ENCODE data around the gene RERE. TPM values are rescaled to one million over a fixed set of nuclear protein-coding genes. Genes with fewer than 3 reads are reported as not detected.

RERE gene
- total RNA-seq, 1 donor from 2014 or later: 76.8 TPM

DNA sequence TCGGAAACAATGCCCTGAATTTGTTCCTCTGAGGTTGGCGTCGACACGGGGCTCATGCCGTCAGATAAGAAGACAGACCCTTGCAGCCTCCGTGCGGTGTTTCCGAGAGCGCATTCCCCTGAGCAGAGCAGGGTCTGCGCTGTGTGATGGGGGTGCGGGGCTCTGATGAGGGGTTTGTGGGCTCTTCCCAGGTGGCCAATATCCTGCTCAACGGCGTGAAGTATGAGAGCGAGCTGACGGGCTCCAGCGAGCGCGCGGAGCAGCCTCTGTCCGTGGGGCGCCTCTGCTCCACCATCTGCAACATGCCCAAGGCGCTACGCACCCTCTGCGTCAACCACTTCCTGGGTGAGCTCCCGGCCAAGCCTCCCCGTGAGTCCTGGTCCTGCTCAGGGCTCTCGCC, 482.2 kb downstream of the RERE start:
- no peak for DNase-seq (ENCODE audit: extremely low spot score, unreplicated experiment)
- H3K27ac Mint-ChIP-seq (ENCODE audit: unreplicated experiment): no peak overlapping the region
- no peak overlapping the region for H3K4me3 Mint-ChIP-seq (ENCODE audit: unreplicated experiment)
- H3K4me1 Mint-ChIP-seq (ENCODE audit: unreplicated experiment): no peaks in the 10 kb centered on the region
- H3K27me3 Mint-ChIP-seq (ENCODE audit: unreplicated experiment): no peaks in the 10 kb centered on the region
- TF ChIP-seq, protein P1, sequence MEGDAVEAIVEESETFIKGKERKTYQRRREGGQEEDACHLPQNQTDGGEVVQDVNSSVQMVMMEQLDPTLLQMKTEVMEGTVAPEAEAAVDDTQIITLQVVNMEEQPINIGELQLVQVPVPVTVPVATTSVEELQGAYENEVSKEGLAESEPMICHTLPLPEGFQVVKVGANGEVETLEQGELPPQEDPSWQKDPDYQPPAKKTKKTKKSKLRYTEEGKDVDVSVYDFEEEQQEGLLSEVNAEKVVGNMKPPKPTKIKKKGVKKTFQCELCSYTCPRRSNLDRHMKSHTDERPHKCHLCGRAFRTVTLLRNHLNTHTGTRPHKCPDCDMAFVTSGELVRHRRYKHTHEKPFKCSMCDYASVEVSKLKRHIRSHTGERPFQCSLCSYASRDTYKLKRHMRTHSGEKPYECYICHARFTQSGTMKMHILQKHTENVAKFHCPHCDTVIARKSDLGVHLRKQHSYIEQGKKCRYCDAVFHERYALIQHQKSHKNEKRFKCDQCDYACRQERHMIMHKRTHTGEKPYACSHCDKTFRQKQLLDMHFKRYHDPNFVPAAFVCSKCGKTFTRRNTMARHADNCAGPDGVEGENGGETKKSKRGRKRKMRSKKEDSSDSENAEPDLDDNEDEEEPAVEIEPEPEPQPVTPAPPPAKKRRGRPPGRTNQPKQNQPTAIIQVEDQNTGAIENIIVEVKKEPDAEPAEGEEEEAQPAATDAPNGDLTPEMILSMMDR (IDR thresholded peaks at IDR 0.05): no peak
- peaks cover 4% of the 10 kb centered on the region for H3K36me3 Mint-ChIP-seq (ENCODE audit: unreplicated experiment)
- peaks cover 3% of the 10 kb centered on the region for H3K9me3 Mint-ChIP-seq (ENCODE audit: unreplicated experiment)

DNA sequence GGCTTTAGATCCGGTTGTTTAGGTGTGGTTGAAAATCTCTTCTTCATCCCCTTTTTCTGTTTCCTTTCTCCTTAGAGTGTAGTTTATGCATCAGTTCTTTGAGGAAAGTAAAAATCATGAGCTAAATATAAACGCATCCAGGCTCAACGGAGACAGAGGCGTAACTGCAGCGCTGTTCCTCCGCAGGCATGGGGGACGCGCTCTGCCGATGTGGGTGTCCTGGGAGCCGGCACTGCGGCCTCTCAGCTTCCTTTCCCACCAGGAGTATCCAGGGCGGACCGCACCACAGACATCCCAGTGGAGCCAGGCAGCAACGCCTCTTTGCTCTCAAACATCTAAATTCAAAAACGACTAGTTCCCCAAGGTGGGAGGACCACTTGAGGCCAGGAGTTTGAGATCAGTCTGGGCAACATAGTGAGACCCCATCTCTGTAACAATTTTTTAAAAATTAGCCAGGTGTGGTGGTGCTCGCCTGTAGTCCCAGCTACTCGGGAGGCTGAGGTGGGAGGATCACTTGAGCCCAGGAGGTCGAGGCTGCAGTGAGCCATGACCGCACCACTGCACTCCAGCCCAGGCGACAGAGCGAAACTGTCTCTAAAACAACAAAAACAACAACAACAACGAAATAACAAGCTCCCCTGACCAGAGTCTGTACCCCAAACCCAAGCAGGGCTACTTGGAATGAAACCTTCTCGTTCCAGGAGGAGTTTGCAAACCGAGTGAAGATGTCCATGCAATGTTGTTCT, 483.2 kb downstream of the RERE start:
- Mint-ChIP-seq H3K36me3 (ENCODE audit: unreplicated experiment) (peaks cover 3% of the 10 kb centered on the region), H3K4me3 (ENCODE audit: unreplicated experiment) (no peak overlapping the region), H3K27me3 (ENCODE audit: unreplicated experiment) (no peaks in the 10 kb centered on the region), H3K9me3 (ENCODE audit: unreplicated experiment) (peaks cover 3% of the 10 kb centered on the region), H3K27ac (ENCODE audit: unreplicated experiment) (no peak overlapping the region), H3K4me1 (ENCODE audit: unreplicated experiment) (peaks cover 6% of the 10 kb centered on the region)
- TF ChIP-seq, protein P1 (IDR thresholded peaks at IDR 0.05): no peak
- no peak for DNase-seq (ENCODE audit: extremely low spot score, unreplicated experiment)

DNA sequence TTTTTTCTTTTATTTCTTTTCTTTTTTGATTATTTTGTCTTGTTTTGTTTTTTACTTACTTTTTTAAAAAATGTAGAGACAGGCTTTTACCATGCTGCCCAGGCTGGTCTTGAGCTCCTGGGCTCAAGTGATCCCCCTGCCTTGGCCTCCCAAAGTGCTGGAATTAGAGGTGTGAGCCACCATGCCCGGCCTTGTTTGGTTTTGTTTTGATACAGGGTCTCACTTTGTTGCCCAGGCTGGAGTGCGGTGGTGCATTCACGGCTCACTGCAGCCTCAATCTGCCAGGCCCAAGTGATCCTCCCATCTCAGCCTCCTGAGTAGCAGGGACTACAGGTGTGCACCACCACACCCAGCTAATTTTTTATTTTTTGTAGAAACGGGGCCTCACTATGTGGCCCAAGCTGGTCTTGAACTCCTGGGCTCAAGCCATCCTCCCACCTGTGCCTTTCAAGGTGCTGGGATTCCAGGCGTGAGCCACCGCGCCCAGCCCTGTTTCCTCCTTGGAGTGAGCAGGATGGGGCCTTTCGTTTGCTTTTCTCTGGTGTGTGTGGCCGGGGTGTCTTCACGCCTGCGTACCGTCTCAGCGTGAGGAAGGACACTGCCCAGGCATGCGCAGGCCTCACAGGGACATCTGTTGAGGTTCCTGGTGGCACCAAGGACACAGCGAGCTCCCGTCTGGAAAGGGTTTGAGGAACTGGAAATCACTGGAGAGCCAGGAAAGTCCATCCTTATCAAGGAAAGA, 484.0 kb downstream of the RERE start:
- Mint-ChIP-seq H3K4me3 (ENCODE audit: unreplicated experiment) (no peak overlapping the region), H3K36me3 (ENCODE audit: unreplicated experiment) (peaks cover 3% of the 10 kb centered on the region), H3K4me1 (ENCODE audit: unreplicated experiment) (peaks cover 11% of the 10 kb centered on the region), H3K27me3 (ENCODE audit: unreplicated experiment) (no peaks in the 10 kb centered on the region), H3K27ac (ENCODE audit: unreplicated experiment) (no peak overlapping the region), H3K9me3 (ENCODE audit: unreplicated experiment) (peaks cover 3% of the 10 kb centered on the region)
- TF ChIP-seq, protein P1 (IDR thresholded peaks at IDR 0.05): no peak
- no peak for DNase-seq (ENCODE audit: extremely low spot score, unreplicated experiment)

DNA sequence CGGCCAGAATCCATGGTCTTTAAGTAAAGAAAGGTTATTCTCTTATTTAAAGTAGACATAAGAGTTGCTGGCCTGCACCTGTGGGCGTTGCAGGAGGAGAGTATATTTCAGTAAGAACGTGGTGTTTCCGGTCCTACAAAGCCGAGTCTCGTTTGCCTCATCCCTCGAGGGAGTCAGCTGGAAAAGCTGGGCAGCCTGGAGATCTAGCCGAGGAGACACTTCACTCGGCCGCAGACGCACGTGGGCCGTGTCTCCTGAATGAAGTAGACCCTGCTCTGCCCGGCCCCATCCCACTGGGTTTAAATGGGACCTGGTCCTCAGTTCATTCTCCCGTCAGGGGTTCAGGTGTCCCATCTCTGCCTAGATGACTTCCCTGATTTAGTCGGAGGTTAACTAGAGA, 484.6 kb downstream of the RERE start:
- H3K4me1 Mint-ChIP-seq (ENCODE audit: unreplicated experiment): peaks cover 11% of the 10 kb centered on the region
- H3K36me3 Mint-ChIP-seq (ENCODE audit: unreplicated experiment): peaks cover 3% of the 10 kb centered on the region

More for the DNA sequence above, 484.6 kb downstream of the RERE start:
- Mint-ChIP-seq H3K27me3 (ENCODE audit: unreplicated experiment) (no peaks in the 10 kb centered on the region), H3K4me3 (ENCODE audit: unreplicated experiment) (no peak overlapping the region), H3K27ac (ENCODE audit: unreplicated experiment) (no peak overlapping the region), H3K9me3 (ENCODE audit: unreplicated experiment) (peaks cover 3% of the 10 kb centered on the region)
- DNase-seq (ENCODE audit: extremely low spot score, unreplicated experiment): no peak
- TF ChIP-seq, protein P1 (IDR thresholded peaks at IDR 0.05): no peak
